Tibial artery (tissue), 4 donors: ENCODE data around the gene LAMB2.

ENCODE experiments used
- DNase-seq, 2 donors: peaks; one replicate each; pipeline ENCODE4 v3.0.0-alpha.2; 2019
- H3K27ac ChIP-seq, 2 donors: fragments of 200-600 bp; sonication (generic) in 1 of 2; 1 replicate in 1 of 2; 2 replicates in 1 of 2; pipeline ENCODE4 v1.5.1; 2018 to 2019; ENCODE audit warnings: mild to moderate bottlenecking in 1 of 2
- H3K27me3 ChIP-seq, 2 donors: fragments of 200-600 bp; sonication (generic) in 1 of 2; one replicate each; pipeline versions ENCODE4 v1.5.1 to v1.6.0; 2016 to 2019
- H3K36me3 ChIP-seq, 3 donors: fragments of 200-600 bp; sonication (generic) in 2 of 3; one replicate each; pipeline ENCODE4 v1.5.1; 2016 to 2019; ENCODE audit warnings: mild to moderate bottlenecking in 2 of 3
- H3K4me1 ChIP-seq, 4 donors: fragments of 200-600 bp; sonication (generic) in 2 of 4; 1 replicate in 3 of 4; 2 replicates in 1 of 4; pipeline ENCODE4 v1.5.1; 2016 to 2019
- H3K4me3 ChIP-seq, 2 donors: fragments of 200-600 bp; sonication (generic) in 1 of 2; 1 replicate in 1 of 2; 2 replicates in 1 of 2; pipeline ENCODE4 v1.5.1; 2018 to 2019; ENCODE audit warnings: mild to moderate bottlenecking in 2 of 2
- H3K9me3 ChIP-seq, 3 donors: fragments of 200-600 bp; sonication (generic) in 1 of 3; one replicate each; pipeline ENCODE4 v1.5.1; 2016 to 2019
- intact Hi-C: fragments of 100-400 bp; cut with DNase I; formaldehyde crosslinking; loops from one replicate; pipeline ENCODE4 v1.15.0; 2023; ENCODE audit warnings: low total_unique reads
- TF ChIP-seq, protein P1 (sequence below), 2 experiments: fragments of 200-600 bp in 1 of 2; fragments of 450-650 bp in 1 of 2; IDR thresholded peaks; one replicate each; pipeline ENCODE4 v1.5.1; 2017 to 2019; ENCODE audit warnings: antibody characterized with exemption in 2 of 2, mild to moderate bottlenecking in 1 of 2, moderate library complexity in 1 of 2

The LAMB2 gene

DNA sequence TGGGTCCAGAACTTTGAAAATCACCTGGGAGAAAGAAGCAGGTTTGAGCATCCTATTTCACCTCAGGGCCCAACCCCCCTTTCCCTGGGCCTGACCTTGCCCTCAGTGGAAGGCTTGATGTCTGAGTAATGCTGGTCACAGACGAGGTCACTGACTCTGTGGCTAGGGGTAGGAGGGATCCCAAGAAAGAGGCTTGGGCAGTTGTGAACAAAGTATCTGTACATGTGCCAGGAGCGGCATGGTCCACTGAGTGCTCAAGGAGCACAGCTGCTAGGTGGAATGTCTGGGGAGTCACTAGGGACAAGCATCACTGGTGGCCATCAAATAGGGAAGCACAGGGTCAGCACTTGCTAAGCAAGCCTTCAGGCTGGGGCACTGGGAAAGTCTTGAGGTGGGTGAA lies 25.9 kb upstream of the LAMB2 start:
- TF ChIP-seq, protein P1, sequence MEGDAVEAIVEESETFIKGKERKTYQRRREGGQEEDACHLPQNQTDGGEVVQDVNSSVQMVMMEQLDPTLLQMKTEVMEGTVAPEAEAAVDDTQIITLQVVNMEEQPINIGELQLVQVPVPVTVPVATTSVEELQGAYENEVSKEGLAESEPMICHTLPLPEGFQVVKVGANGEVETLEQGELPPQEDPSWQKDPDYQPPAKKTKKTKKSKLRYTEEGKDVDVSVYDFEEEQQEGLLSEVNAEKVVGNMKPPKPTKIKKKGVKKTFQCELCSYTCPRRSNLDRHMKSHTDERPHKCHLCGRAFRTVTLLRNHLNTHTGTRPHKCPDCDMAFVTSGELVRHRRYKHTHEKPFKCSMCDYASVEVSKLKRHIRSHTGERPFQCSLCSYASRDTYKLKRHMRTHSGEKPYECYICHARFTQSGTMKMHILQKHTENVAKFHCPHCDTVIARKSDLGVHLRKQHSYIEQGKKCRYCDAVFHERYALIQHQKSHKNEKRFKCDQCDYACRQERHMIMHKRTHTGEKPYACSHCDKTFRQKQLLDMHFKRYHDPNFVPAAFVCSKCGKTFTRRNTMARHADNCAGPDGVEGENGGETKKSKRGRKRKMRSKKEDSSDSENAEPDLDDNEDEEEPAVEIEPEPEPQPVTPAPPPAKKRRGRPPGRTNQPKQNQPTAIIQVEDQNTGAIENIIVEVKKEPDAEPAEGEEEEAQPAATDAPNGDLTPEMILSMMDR (IDR thresholded peaks at IDR 0.05), result no peak
- Histone ChIP-seq H3K4me1 (no peaks in the 10 kb centered on the region), H3K27ac (no peak overlapping the region), H3K9me3 (no peaks in the 10 kb centered on the region), H3K27me3 (no peaks in the 10 kb centered on the region), H3K4me3 (no peak overlapping the region), H3K36me3 (peaks cover 6 to 27% (median 24%) of the 10 kb centered on the region in 3 donors)
- no peak for DNase-seq
- intact Hi-C loops, result no loop called here

DNA sequence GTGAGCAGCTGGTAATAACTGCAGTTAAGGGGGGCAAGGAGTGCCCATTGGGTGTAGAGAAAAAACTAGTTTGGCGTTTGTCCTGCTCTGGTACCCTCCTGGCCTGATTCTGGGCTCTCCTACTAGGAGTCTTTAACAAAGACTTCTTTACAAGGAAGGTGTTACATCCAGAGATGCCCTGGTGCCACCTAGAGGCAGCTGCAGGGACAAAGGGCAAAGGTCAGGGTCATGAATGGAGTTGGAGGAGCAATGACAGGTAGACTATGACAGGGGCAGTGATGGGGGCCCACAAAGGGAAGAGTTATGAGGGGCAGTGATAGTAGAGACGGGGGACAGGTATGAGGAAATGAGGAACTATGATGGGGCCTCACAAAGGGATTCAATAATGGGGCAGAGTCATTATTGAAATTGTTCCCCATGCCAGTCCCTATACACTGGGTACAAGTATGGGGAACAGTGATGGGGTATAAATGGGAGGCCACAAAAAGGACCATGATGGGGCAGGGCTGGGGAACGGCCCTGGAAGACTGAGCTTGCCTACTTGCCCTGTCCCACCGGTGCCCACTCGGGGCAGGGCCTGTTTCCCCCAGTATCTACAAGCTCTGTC lies 25.4 kb upstream of the LAMB2 start:
- Histone ChIP-seq H3K36me3 (peaks cover under 1 to 21% (median 18%) of the 10 kb centered on the region in 3 donors), H3K27ac (no peak overlapping the region), H3K4me1 (no peaks in the 10 kb centered on the region), H3K4me3 (no peak overlapping the region), H3K27me3 (no peaks in the 10 kb centered on the region), H3K9me3 (no peaks in the 10 kb centered on the region)
- no peak for DNase-seq
- intact Hi-C loops, result no loop called here
- TF ChIP-seq, protein P1 (IDR thresholded peaks at IDR 0.05), result peak; percentile 25 to 26

DNA sequence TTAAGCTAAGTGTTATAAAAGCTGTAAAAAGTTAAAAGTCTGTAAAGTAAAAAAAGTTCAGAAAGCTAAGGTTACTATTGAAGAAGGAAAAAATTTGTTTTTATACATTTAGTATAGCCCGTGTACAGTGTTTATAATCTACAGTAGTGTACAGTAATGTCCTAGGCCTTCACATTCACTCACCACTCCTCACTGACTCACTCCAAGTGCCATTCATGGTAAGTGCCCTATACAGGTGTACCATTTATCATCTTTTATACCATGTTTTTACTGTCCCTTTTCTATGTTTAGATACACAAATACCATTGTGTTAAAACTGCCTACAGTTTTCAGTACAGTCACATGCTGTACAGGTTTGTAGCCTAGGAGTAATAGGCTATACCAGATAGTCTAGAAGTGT lies 24.4 kb upstream of the LAMB2 start:
- TF ChIP-seq, protein P1 (IDR thresholded peaks at IDR 0.05), result no peak
- H3K27ac ChIP-seq, result no peak overlapping the region
- no peaks in the 10 kb centered on the region for H3K4me1 ChIP-seq
- H3K4me3 ChIP-seq, result no peak overlapping the region
- H3K36me3 ChIP-seq, result peaks cover 0 to 12% (median 9%) of the 10 kb centered on the region in 3 donors
- H3K27me3 ChIP-seq, result no peaks in the 10 kb centered on the region
- H3K9me3 ChIP-seq, result no peaks in the 10 kb centered on the region
- intact Hi-C loops, result no loop called here
- no peak for DNase-seq

DNA sequence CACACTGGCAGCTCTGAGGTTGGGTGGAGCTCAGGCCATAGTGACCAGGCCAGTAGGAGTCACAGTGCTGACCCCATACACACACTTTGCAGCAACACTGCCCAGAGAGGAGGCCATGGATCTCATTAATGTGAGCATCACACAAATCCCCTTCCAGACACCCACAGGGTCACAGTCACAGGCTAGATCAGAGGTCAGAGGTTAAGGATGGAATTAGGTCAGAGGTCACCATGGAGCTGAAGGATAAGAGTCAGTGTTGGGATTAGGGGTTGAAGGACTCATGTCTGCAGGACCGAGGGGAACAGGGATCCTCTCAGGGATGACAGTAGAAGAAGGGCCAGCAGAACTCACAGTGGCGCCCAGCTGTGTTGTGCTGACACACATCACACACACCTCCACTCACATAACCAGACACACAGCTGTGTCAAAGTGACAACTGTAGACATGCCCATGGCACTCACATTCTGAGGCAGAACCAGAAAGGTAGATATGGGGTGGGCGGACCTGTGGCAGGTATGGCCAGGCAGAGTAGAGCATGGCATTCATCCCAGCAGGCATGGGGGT lies 20.6 kb upstream of the LAMB2 start:
- no peak for DNase-seq
- no peaks in the 10 kb centered on the region for H3K27me3 ChIP-seq
- H3K9me3 ChIP-seq, result no peaks in the 10 kb centered on the region
- H3K4me3 ChIP-seq, result no peak overlapping the region
- intact Hi-C loops, result no loop called here
- TF ChIP-seq, protein P1 (IDR thresholded peaks at IDR 0.05), result no peak
- H3K36me3 ChIP-seq, result no peaks in the 10 kb centered on the region
- no peak overlapping the region for H3K27ac ChIP-seq
- no peaks in the 10 kb centered on the region for H3K4me1 ChIP-seq

DNA sequence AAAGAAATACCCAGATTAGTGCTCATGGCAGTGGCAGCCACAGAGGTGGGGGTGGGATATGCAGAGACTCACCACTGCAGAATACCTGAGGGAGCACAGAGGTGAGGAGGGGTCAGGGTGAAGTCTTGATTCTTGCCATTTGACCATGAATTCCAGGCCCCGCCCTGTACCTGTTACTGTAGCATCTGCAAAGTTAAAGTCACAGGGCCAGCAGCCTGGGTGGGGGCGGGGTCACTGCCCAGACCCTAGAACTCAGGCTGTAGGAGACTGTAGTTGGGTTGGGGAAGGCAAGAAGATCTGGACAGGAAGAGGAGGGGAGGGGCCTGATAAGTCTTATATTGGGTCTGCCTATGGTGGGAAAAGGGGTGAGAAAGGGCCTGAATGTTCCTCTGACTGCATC lies 18.8 kb upstream of the LAMB2 start:
- intact Hi-C loops, result no loop called here
- Histone ChIP-seq H3K27ac (no peak overlapping the region), H3K36me3 (no peaks in the 10 kb centered on the region), H3K4me3 (no peak overlapping the region), H3K9me3 (no peaks in the 10 kb centered on the region), H3K4me1 (no peaks in the 10 kb centered on the region), H3K27me3 (no peaks in the 10 kb centered on the region)
- DNase-seq, result no peak
- TF ChIP-seq, protein P1 (IDR thresholded peaks at IDR 0.05), result no peak
